Panc1 (cell line): ENCODE measurements around the gene TMEM63B. TPM values are rescaled to one million over a fixed set of nuclear protein-coding genes. Genes with fewer than 3 reads are reported as not detected.
"Not testable (repeated sequence)": the region's sequence is repeated elsewhere in the genome, so short reads cannot be mapped to it uniquely, and the experiment has no call there.

Experiments
- ATAC-seq: fragments of 200-7000 bp; cut with Tn5 transposase; 2 replicates; pipeline ENCODE4 v1.9.1; 2020; ENCODE audit warnings: mild to moderate bottlenecking, moderate library complexity
- BruUV-seq: library from RNA; stranded (reverse); fragments of 400-500 nt; replicated peaks from 2 replicates; lab custom pipeline; 2021; lab: Mats Ljungman, UMichigan
- CTCF ChIA-PET: fragments of 300-600 bp; sonication (Branson Sonifier 250); formaldehyde crosslinking; loops from one replicate; lab custom pipeline; 2022; ENCODE audit warnings: antibody characterized with exemption; lab: Charles Lee
- POLR2A ChIA-PET: fragments of 300-600 bp; sonication (Branson Sonifier 250); formaldehyde crosslinking; loops from one replicate; lab custom pipeline; 2022; ENCODE audit warnings: antibody characterized with exemption; lab: Charles Lee
- DNase-seq: peaks from one replicate; pipeline ENCODE4 v3.0.0-alpha.2; 2010; ENCODE audit warnings: low read depth, low spot score
- H3K27ac ChIP-seq: 2 replicates; pipeline ENCODE4 v1.5.1; 2011; ENCODE audit warnings: mild to moderate bottlenecking, low read length, inconsistent platforms
- H3K27me3 ChIP-seq: fragments of 200-500 bp; sonication (Bioruptor generic); 2 replicates; pipeline ENCODE4 v1.6.0; 2014; ENCODE audit warnings: low read length, inconsistent platforms; ENCODE audit not compliant: control insufficient read depth, insufficient read depth
- H3K36me3 ChIP-seq: fragments of 200-500 bp; sonication (Bioruptor generic); 2 replicates; pipeline ENCODE4 v1.5.1; 2014; ENCODE audit warnings: inconsistent platforms, mild to moderate bottlenecking, low read length, moderate library complexity; ENCODE audit not compliant: control insufficient read depth, insufficient read depth
- H3K4me1 ChIP-seq: 2 replicates; pipeline ENCODE4 v1.5.1; 2011; ENCODE audit warnings: inconsistent platforms, mild to moderate bottlenecking, low read length, moderate library complexity; ENCODE audit not compliant: control insufficient read depth, insufficient read depth
- H3K4me3 ChIP-seq, 2 experiments: 2 replicates each; pipeline ENCODE4 v1.5.1; 2011 to 2012; ENCODE audit warnings: low read depth in 2 of 2, low read length in 2 of 2, mild to moderate bottlenecking in 2 of 2, inconsistent platforms in 1 of 2, moderate library complexity in 1 of 2
- H3K9me3 ChIP-seq: fragments of 200-500 bp; sonication (Bioruptor generic); 2 replicates; pipeline ENCODE4 v1.5.1; 2014; ENCODE audit warnings: low read depth, mild to moderate bottlenecking, inconsistent platforms, low read length, moderate library complexity; ENCODE audit not compliant: control insufficient read depth, insufficient read depth
- CTCF ChIP-seq: fragments of 450-650 bp; IDR thresholded peaks from 2 replicates; pipeline ENCODE4 v1.5.1; 2017; ENCODE audit warnings: mild to moderate bottlenecking
- POLR2AphosphoS5 ChIP-seq: IDR thresholded peaks from 2 replicates; pipeline ENCODE4 v1.6.1; 2012; ENCODE audit warnings: mild to moderate bottlenecking, low read depth, low read length, moderate library complexity
- SIN3A ChIP-seq: IDR thresholded peaks from 2 replicates; pipeline ENCODE4 v1.6.1; 2012; ENCODE audit warnings: low read depth, mild to moderate bottlenecking, low read length, moderate library complexity, borderline replicate concordance; ENCODE audit not compliant: insufficient read depth
- TCF7L2 ChIP-seq: IDR thresholded peaks from 2 replicates; pipeline ENCODE4 v1.6.1; 2011; ENCODE audit warnings: mild to moderate bottlenecking, low read depth, low read length, inconsistent platforms
- in situ Hi-C: cut with HindIII; loops from 2 replicates; pipeline ENCODE4 v1.10.0; 2016; ENCODE audit warnings: low sequenced_read_pairs, low pct_unique_long_range_greater_than_20kb
- intact Hi-C: fragments of 100-400 bp; cut with micrococcal nuclease; formaldehyde crosslinking; loops from one replicate; pipeline ENCODE4 v1.10.0; 2022; ENCODE audit not compliant: unreplicated experiment
- total RNA-seq: library from RNA; stranded (reverse); gene quantifications from one replicate; pipeline ENCODE4 v1.2.1, GENCODE V29; 2021; ENCODE audit not compliant: unreplicated experiment
- TF ChIP-seq, protein P1 (sequence below), 2 experiments: IDR thresholded peaks; 2 replicates each; pipeline ENCODE4 v1.6.1; 2011 to 2012; ENCODE audit warnings: low read depth in 2 of 2, control low read depth in 1 of 2, low read length in 1 of 2, mild to moderate bottlenecking in 1 of 2, moderate library complexity in 1 of 2; ENCODE audit not compliant: insufficient read depth in 1 of 2

Gene TMEM63B
- total RNA-seq, 1 experiment from 2014 or later: 54.1 TPM

DNA sequence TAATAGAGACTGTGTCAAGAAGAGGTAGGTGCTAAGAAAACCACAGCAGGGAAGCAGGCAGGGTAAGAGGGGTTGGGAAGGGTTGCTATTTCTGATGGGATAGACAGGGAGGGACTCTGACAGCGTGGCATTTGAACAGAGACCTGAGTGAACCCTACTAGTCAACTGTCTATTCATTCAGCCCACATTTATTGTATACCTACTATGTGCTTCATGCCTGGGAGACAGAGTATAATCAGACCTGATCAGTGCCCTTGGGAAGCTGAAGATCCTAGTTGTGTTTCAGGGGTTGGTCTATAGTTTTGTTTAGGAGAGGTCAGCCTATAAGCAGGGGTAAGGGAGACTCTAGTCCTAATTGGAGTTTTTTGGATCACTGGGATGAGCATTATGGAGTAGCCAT lies 16.4 kb downstream of the TMEM63B start:
- ChIA-PET CTCF (no interaction called here), POLR2A (interaction anchor here (0.6 kb wide), 1 partner anchor 434 kb away, joined by 6 read pairs; no protein-coding TSS in a partner anchor)
- TF ChIP-seq, protein P1, sequence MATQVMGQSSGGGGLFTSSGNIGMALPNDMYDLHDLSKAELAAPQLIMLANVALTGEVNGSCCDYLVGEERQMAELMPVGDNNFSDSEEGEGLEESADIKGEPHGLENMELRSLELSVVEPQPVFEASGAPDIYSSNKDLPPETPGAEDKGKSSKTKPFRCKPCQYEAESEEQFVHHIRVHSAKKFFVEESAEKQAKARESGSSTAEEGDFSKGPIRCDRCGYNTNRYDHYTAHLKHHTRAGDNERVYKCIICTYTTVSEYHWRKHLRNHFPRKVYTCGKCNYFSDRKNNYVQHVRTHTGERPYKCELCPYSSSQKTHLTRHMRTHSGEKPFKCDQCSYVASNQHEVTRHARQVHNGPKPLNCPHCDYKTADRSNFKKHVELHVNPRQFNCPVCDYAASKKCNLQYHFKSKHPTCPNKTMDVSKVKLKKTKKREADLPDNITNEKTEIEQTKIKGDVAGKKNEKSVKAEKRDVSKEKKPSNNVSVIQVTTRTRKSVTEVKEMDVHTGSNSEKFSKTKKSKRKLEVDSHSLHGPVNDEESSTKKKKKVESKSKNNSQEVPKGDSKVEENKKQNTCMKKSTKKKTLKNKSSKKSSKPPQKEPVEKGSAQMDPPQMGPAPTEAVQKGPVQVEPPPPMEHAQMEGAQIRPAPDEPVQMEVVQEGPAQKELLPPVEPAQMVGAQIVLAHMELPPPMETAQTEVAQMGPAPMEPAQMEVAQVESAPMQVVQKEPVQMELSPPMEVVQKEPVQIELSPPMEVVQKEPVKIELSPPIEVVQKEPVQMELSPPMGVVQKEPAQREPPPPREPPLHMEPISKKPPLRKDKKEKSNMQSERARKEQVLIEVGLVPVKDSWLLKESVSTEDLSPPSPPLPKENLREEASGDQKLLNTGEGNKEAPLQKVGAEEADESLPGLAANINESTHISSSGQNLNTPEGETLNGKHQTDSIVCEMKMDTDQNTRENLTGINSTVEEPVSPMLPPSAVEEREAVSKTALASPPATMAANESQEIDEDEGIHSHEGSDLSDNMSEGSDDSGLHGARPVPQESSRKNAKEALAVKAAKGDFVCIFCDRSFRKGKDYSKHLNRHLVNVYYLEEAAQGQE (IDR thresholded peaks at IDR 0.05; ENCODE audit: insufficient read depth in 1 of 2, low read depth in 2 of 2, low read length in 1 of 2): no peak
- TF ChIP-seq SIN3A (no peak), CTCF (no peak), POLR2AphosphoS5 (no peak), TCF7L2 (no peak)
- H3K36me3 ChIP-seq: peaks cover 3% of the 10 kb centered on the region; the same call in 1 of the 2 replicates
- H3K4me1 ChIP-seq: no peaks in the 10 kb centered on the region
- no peak overlapping the region for H3K4me3 ChIP-seq
- H3K9me3 ChIP-seq: no peaks in the 10 kb centered on the region
- DNase-seq (no peak), ATAC-seq (no peak)
- no peaks in the 10 kb centered on the region for H3K27me3 ChIP-seq
- no TSS peak for BruUV-seq
- H3K27ac ChIP-seq: no peak overlapping the region
- in situ Hi-C loops (no loop called here), intact Hi-C loops (no loop called here)

- CTCF ChIA-PET, H3K9me3 ChIP-seq, H3K36me3 ChIP-seq, ATAC-seq, intact Hi-C loops, H3K4me3 ChIP-seq, H3K27ac ChIP-seq, in situ Hi-C loops, BruUV-seq, H3K27me3 ChIP-seq, DNase-seq, H3K4me1 ChIP-seq: not testable (repeated sequence)
- POLR2A ChIA-PET: interaction anchor here (0.7 to 1.0 kb wide), 2 partner anchors 27 to 33 kb away, joined by 9 read pairs; no protein-coding TSS in a partner anchor
Measured at GRCh38 chr6:44144536-44144935, 17.2 kb downstream of the TMEM63B start.

GRCh38 chr6:44145839-44146238 lies 18.5 kb downstream of the TMEM63B start:
- Histone ChIP-seq H3K27ac (no peak overlapping the region), H3K4me1 (no peaks in the 10 kb centered on the region), H3K27me3 (no peaks in the 10 kb centered on the region), H3K36me3 (peaks cover 3% of the 10 kb centered on the region; the same call in 1 of the 2 replicates), H3K4me3 (no peak overlapping the region), H3K9me3 (no peaks in the 10 kb centered on the region)
- ChIA-PET POLR2A (no interaction called here), CTCF (no interaction called here)
- no peak for TF ChIP-seq TCF7L2
- TF ChIP-seq, protein P1 (IDR thresholded peaks at IDR 0.05; ENCODE audit: insufficient read depth in 1 of 2, low read depth in 2 of 2, low read length in 1 of 2): no peak
- no peak for TF ChIP-seq POLR2AphosphoS5
- no peak for TF ChIP-seq SIN3A
- intact Hi-C loops: no loop called here
- no TSS peak for BruUV-seq
- in situ Hi-C loops: no loop called here
- ATAC-seq: no peak
- no peak for DNase-seq
